ENCODE data around the gene LCE1C.

GRCh38 chr1:152827173-152827572 lies 20.7 kb upstream of the LCE1C start, which contains the start of gene LCE1A:
- TF ChIP-seq CTCF (IDR thresholded peaks at IDR 0.05) (no peak), POLR2A (IDR thresholded peaks at IDR 0.05) (no peak)
